Calu3 (cell line): ENCODE data around the gene CBL. TPM values are rescaled to one million over a fixed set of nuclear protein-coding genes. Genes with fewer than 3 reads are reported as not detected.

Experiments used
- BruUV-seq: library from RNA; stranded (reverse); fragments of 400-500 nt; replicated peaks from 2 replicates; lab custom pipeline; 2021; lab: Mats Ljungman, UMichigan
- CTCF ChIA-PET: fragments of 300-600 bp; sonication (Branson Sonifier 250); formaldehyde crosslinking; loops from one replicate; lab custom pipeline; 2022; ENCODE audit warnings: antibody characterized with exemption; lab: Charles Lee
- DNase-seq: peaks from one replicate; pipeline ENCODE4 v3.0.0; 2022
- H3K27ac Mint-ChIP-seq: one replicate; pipeline ENCODE4 v1.8.0; 2022; ENCODE audit warnings: mixed read lengths; ENCODE audit not compliant: unreplicated experiment
- H3K27me3 Mint-ChIP-seq: one replicate; pipeline ENCODE4 v1.8.0; 2022; ENCODE audit warnings: mixed read lengths; ENCODE audit not compliant: unreplicated experiment
- H3K36me3 Mint-ChIP-seq: one replicate; pipeline ENCODE4 v1.8.0; 2022; ENCODE audit warnings: mild to moderate bottlenecking, moderate library complexity, mixed read lengths; ENCODE audit not compliant: insufficient read depth, unreplicated experiment
- H3K4me1 Mint-ChIP-seq: one replicate; pipeline ENCODE4 v1.8.0; 2022; ENCODE audit warnings: mild to moderate bottlenecking, low read depth, mixed read lengths; ENCODE audit not compliant: unreplicated experiment
- H3K4me3 Mint-ChIP-seq: one replicate; pipeline ENCODE4 v1.8.0; 2022; ENCODE audit warnings: mild to moderate bottlenecking, low read depth, moderate library complexity, mixed read lengths; ENCODE audit not compliant: unreplicated experiment
- H3K9me3 Mint-ChIP-seq: one replicate; pipeline ENCODE4 v1.8.0; 2022; ENCODE audit warnings: low read depth, mixed read lengths; ENCODE audit not compliant: unreplicated experiment
- intact Hi-C: fragments of 100-400 bp; cut with micrococcal nuclease; formaldehyde crosslinking; loops from one replicate; pipeline ENCODE4 v1.10.0; 2022; ENCODE audit not compliant: unreplicated experiment
- total RNA-seq: library from RNA; stranded (reverse); gene quantifications from 2 replicates; pipeline ENCODE4 v1.2.3, GENCODE V29; 2022
- TF ChIP-seq, protein P1 (sequence below): fragments of 200-600 bp; IDR thresholded peaks from one replicate; pipeline ENCODE4 v1.8.0; 2022; ENCODE audit warnings: antibody characterized with exemption; ENCODE audit not compliant: unreplicated experiment

CBL gene
- total RNA-seq, 1 experiment from 2014 or later, result 15.9 TPM

GRCh38 chr11:119345685-119346084, 139.5 kb downstream of the CBL start:
- Mint-ChIP-seq H3K27ac (no peak overlapping the region), H3K4me3 (no peak overlapping the region), H3K4me1 (peaks cover 6% of the 10 kb centered on the region), H3K36me3 (peaks cover 4% of the 10 kb centered on the region), H3K9me3 (no peaks in the 10 kb centered on the region), H3K27me3 (peaks cover 80% of the 10 kb centered on the region)
- intact Hi-C loops, result no loop called here
- TF ChIP-seq, protein P1, sequence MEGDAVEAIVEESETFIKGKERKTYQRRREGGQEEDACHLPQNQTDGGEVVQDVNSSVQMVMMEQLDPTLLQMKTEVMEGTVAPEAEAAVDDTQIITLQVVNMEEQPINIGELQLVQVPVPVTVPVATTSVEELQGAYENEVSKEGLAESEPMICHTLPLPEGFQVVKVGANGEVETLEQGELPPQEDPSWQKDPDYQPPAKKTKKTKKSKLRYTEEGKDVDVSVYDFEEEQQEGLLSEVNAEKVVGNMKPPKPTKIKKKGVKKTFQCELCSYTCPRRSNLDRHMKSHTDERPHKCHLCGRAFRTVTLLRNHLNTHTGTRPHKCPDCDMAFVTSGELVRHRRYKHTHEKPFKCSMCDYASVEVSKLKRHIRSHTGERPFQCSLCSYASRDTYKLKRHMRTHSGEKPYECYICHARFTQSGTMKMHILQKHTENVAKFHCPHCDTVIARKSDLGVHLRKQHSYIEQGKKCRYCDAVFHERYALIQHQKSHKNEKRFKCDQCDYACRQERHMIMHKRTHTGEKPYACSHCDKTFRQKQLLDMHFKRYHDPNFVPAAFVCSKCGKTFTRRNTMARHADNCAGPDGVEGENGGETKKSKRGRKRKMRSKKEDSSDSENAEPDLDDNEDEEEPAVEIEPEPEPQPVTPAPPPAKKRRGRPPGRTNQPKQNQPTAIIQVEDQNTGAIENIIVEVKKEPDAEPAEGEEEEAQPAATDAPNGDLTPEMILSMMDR, result no peak
- BruUV-seq, result no TSS peak
- DNase-seq, result no peak
- CTCF ChIA-PET, result no interaction called here

DNA sequence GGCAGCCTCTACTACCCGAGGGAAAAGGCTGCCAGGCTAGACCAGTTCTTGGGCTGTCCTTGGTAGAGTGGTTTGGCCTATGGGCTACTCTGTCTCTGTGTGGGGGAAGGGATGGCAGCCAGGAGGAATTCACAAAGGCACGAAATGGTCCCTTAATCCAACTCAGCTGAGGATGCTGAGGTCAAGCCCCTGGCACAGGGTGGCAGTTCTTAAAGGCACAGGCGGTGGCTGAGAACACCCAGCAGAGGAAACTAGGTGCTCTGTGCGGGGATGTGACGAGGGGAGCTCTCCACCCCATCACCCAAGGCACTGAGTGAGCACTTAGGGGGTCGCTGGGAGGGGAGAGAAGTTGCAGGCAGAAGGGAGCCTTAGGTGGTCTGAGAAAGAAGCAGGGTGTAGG, 140.5 kb downstream of the CBL start, which contains the start of gene MFRP:
Gene MFRP, minus strand, starts transcription at position 101 of the 400 bp plus-strand sequence. CDS start 192 bp downstream, outside the sequence.
- DNase-seq, result no peak
- Mint-ChIP-seq H3K9me3 (no peaks in the 10 kb centered on the region), H3K4me1 (no peaks in the 10 kb centered on the region), H3K27me3 (peaks cover 80% of the 10 kb centered on the region), H3K36me3 (peaks cover 4% of the 10 kb centered on the region), H3K4me3 (no peak within 1 kb of the TSS), H3K27ac (no peak within 1 kb of the TSS)
- CTCF ChIA-PET, result no interaction called here
- no TSS peak for BruUV-seq
- intact Hi-C loops, result no loop called here
- TF ChIP-seq, protein P1, result no peak

GRCh38 chr11:119347242-119347641, 141.1 kb downstream of the CBL start:
- H3K27me3 Mint-ChIP-seq, result peaks cover 83% of the 10 kb centered on the region
- H3K27ac Mint-ChIP-seq, result no peak overlapping the region
- CTCF ChIA-PET, result no interaction called here
- BruUV-seq, result no TSS peak
- no peaks in the 10 kb centered on the region for H3K4me1 Mint-ChIP-seq
- intact Hi-C loops, result no loop called here
- no peak overlapping the region for H3K4me3 Mint-ChIP-seq
- peaks cover 4% of the 10 kb centered on the region for H3K36me3 Mint-ChIP-seq
- TF ChIP-seq, protein P1, result no peak
- no peak for DNase-seq
- no peaks in the 10 kb centered on the region for H3K9me3 Mint-ChIP-seq

- peaks cover 83% of the 10 kb centered on the region for H3K27me3 Mint-ChIP-seq
- intact Hi-C loops, result no loop called here
- no peak for DNase-seq
- no peak overlapping the region for H3K4me3 Mint-ChIP-seq
- H3K27ac Mint-ChIP-seq, result no peak overlapping the region
- no peaks in the 10 kb centered on the region for H3K9me3 Mint-ChIP-seq
- H3K36me3 Mint-ChIP-seq, result no peaks in the 10 kb centered on the region
- TF ChIP-seq, protein P1, result no peak
- peaks cover 7% of the 10 kb centered on the region for H3K4me1 Mint-ChIP-seq
- CTCF ChIA-PET, result interaction anchor here (0.7 to 1.4 kb wide), 2 partner anchors 10 to 34 kb away, joined by 3 read pairs; partner anchors contain the start of gene USP2
- no TSS peak for BruUV-seq
These were observed 141.9 kb downstream of the CBL start for GRCh38 chr11:119347940-119348605.
